ENCODE measurements around the gene CDC25A. TPM values are rescaled to one million over a fixed set of nuclear protein-coding genes. Genes with fewer than 3 reads are reported as not detected.
A peak's percentile ranks its signal among the peaks of the same experiment; 100 is the strongest.

CDC25A gene
- total and polyA plus RNA-seq, 2 of the 13 experiments (the other 11 are each of a cell fraction or from before 2014, with no cell fraction given) = 7.9 to 45.4 TPM

GRCh38 chr3:48236531-48236930 lies 48.3 kb upstream of the CDC25A start:
- peak overlapping the region; percentile 54 for H3K4me2 ChIP-seq (ENCODE audit: low read depth, low read length)
- no peaks in the 10 kb centered on the region for H3K79me2 ChIP-seq (ENCODE audit: insufficient read depth, low read length)
- no TSS peak for BruUV-seq (replicated peaks)
- intact Hi-C loops (cut with micrococcal nuclease; ENCODE audit: unreplicated experiment) (no loop called here), in situ Hi-C loops (cut with HindIII; ENCODE audit: extremely low pct_ligation_motif_present, low pct_unique_long_range_greater_than_20kb) (no loop called here)
- no peak for FAIRE-seq
- peak overlapping the region; percentile 45 for H3K27ac ChIP-seq (ENCODE audit: extremely low read length, insufficient read depth, low read length)
- ATAC-seq = peak; percentile 13; the same call in 2 of the 3 replicates
- H3K27me3 ChIP-seq (ENCODE audit: control insufficient read depth in 1 of 2, insufficient read depth in 2 of 2, low read length in 2 of 2) = no peaks in the 10 kb centered on the region
- H3K4me3 ChIP-seq (replicated peaks in 1 of 3; ENCODE audit: insufficient read depth in 1 of 3, low read depth in 2 of 3, low read length in 3 of 3) = peak overlapping the region in 1 of 3 experiments; percentile 5; a peak in 1 of 6 replicates
- H4K20me1 ChIP-seq (ENCODE audit: insufficient read depth, low read length) = no peaks in the 10 kb centered on the region
- POLR2A ChIA-PET = no interaction called here
- no peaks in the 10 kb centered on the region for H3K9me3 ChIP-seq (ENCODE audit: low read length)
- 36% methylated on average over 1 of the region's 1 CpG for WGBS (ENCODE audit: low lambda C conversion rate)
- no peak overlapping the region for H2AFZ ChIP-seq (ENCODE audit: low read length)
- H3K9ac ChIP-seq (ENCODE audit: insufficient read depth, low read depth, low read length) = no peak overlapping the region
- peaks cover 52% of the 10 kb centered on the region for H3K4me1 ChIP-seq (ENCODE audit: insufficient read depth, low read length)
- DNase-seq (ENCODE audit: low spot score) = peak; percentile 54
- no peaks in the 10 kb centered on the region for H3K36me3 ChIP-seq (replicated peaks in 1 of 2; ENCODE audit: control insufficient read depth in 1 of 2, insufficient read depth in 2 of 2, low read length in 2 of 2)
- CTCF ChIA-PET (ENCODE audit: low intra/inter-chr PET ratio, low total read pairs) = interaction anchor here (1.7 kb wide), 1 partner anchor 199 kb away, joined by 5 read pairs; no protein-coding TSS in a partner anchor
- TF ChIP-seq GATAD2A (CRISPR knock-in tag; IDR thresholded peaks at IDR 0.05) (peak; percentile 61), EP300 (IDR thresholded peaks at IDR 0.05; ENCODE audit: low read depth in 2 of 2, low read length in 2 of 2) (0 out of 4 replicates have a peak, but pooled peaks of 1 of the 2 experiments have one; percentile 17), EP300 (CRISPR knock-in tag; IDR thresholded peaks at IDR 0.05; ENCODE audit: borderline replicate concordance) (no peak), BORCS8-MEF2B (CRISPR knock-in tag; IDR thresholded peaks at IDR 0.05) (peak; percentile 44; the same call in 1 of the 2 replicates), SMARCE1 (IDR thresholded peaks at IDR 0.05; ENCODE audit: borderline replicate concordance) (no peak), ETV6 (CRISPR knock-in tag; conservative IDR thresholded peaks at IDR 0.05) (no peak), THYN1 (CRISPR knock-in tag; IDR thresholded peaks at IDR 0.05; ENCODE audit: borderline replicate concordance, low read depth) (no peak), RELA (CRISPR knock-in tag; IDR thresholded peaks at IDR 0.05) (no peak), KAT7 (CRISPR knock-in tag; IDR thresholded peaks at IDR 0.05; ENCODE audit: borderline replicate concordance) (no peak)
- TF ChIP-seq, protein P1, sequence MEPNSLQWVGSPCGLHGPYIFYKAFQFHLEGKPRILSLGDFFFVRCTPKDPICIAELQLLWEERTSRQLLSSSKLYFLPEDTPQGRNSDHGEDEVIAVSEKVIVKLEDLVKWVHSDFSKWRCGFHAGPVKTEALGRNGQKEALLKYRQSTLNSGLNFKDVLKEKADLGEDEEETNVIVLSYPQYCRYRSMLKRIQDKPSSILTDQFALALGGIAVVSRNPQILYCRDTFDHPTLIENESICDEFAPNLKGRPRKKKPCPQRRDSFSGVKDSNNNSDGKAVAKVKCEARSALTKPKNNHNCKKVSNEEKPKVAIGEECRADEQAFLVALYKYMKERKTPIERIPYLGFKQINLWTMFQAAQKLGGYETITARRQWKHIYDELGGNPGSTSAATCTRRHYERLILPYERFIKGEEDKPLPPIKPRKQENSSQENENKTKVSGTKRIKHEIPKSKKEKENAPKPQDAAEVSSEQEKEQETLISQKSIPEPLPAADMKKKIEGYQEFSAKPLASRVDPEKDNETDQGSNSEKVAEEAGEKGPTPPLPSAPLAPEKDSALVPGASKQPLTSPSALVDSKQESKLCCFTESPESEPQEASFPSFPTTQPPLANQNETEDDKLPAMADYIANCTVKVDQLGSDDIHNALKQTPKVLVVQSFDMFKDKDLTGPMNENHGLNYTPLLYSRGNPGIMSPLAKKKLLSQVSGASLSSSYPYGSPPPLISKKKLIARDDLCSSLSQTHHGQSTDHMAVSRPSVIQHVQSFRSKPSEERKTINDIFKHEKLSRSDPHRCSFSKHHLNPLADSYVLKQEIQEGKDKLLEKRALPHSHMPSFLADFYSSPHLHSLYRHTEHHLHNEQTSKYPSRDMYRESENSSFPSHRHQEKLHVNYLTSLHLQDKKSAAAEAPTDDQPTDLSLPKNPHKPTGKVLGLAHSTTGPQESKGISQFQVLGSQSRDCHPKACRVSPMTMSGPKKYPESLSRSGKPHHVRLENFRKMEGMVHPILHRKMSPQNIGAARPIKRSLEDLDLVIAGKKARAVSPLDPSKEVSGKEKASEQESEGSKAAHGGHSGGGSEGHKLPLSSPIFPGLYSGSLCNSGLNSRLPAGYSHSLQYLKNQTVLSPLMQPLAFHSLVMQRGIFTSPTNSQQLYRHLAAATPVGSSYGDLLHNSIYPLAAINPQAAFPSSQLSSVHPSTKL (CRISPR knock-in tag; IDR thresholded peaks at IDR 0.05) = peak; percentile 68
- TF ChIP-seq, protein P2, sequence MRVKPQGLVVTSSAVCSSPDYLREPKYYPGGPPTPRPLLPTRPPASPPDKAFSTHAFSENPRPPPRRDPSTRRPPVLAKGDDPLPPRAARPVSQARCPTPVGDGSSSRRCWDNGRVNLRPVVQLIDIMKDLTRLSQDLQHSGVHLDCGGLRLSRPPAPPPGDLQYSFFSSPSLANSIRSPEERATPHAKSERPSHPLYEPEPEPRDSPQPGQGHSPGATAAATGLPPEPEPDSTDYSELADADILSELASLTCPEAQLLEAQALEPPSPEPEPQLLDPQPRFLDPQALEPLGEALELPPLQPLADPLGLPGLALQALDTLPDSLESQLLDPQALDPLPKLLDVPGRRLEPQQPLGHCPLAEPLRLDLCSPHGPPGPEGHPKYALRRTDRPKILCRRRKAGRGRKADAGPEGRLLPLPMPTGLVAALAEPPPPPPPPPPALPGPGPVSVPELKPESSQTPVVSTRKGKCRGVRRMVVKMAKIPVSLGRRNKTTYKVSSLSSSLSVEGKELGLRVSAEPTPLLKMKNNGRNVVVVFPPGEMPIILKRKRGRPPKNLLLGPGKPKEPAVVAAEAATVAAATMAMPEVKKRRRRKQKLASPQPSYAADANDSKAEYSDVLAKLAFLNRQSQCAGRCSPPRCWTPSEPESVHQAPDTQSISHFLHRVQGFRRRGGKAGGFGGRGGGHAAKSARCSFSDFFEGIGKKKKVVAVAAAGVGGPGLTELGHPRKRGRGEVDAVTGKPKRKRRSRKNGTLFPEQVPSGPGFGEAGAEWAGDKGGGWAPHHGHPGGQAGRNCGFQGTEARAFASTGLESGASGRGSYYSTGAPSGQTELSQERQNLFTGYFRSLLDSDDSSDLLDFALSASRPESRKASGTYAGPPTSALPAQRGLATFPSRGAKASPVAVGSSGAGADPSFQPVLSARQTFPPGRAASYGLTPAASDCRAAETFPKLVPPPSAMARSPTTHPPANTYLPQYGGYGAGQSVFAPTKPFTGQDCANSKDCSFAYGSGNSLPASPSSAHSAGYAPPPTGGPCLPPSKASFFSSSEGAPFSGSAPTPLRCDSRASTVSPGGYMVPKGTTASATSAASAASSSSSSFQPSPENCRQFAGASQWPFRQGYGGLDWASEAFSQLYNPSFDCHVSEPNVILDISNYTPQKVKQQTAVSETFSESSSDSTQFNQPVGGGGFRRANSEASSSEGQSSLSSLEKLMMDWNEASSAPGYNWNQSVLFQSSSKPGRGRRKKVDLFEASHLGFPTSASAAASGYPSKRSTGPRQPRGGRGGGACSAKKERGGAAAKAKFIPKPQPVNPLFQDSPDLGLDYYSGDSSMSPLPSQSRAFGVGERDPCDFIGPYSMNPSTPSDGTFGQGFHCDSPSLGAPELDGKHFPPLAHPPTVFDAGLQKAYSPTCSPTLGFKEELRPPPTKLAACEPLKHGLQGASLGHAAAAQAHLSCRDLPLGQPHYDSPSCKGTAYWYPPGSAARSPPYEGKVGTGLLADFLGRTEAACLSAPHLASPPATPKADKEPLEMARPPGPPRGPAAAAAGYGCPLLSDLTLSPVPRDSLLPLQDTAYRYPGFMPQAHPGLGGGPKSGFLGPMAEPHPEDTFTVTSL (CRISPR knock-in tag; IDR thresholded peaks at IDR 0.05; ENCODE audit: borderline replicate concordance) = no peak
- TF ChIP-seq, protein P3, sequence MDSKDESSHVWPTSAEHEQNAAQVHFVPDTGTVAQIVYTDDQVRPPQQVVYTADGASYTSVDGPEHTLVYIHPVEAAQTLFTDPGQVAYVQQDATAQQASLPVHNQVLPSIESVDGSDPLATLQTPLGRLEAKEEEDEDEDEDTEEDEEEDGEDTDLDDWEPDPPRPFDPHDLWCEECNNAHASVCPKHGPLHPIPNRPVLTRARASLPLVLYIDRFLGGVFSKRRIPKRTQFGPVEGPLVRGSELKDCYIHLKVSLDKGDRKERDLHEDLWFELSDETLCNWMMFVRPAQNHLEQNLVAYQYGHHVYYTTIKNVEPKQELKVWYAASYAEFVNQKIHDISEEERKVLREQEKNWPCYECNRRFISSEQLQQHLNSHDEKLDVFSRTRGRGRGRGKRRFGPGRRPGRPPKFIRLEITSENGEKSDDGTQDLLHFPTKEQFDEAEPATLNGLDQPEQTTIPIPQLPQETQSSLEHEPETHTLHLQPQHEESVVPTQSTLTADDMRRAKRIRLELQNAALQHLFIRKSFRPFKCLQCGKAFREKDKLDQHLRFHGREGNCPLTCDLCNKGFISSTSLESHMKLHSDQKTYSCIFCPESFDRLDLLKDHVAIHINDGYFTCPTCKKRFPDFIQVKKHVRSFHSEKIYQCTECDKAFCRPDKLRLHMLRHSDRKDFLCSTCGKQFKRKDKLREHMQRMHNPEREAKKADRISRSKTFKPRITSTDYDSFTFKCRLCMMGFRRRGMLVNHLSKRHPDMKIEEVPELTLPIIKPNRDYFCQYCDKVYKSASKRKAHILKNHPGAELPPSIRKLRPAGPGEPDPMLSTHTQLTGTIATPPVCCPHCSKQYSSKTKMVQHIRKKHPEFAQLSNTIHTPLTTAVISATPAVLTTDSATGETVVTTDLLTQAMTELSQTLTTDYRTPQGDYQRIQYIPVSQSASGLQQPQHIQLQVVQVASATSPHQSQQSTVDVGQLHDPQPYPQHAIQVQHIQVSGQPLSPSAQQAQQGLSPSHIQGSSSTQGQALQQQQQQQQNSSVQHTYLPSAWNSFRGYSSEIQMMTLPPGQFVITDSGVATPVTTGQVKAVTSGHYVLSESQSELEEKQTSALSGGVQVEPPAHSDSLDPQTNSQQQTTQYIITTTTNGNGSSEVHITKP (CRISPR knock-in tag; IDR thresholded peaks at IDR 0.05; ENCODE audit: low read depth) = no peak
